GM10248 (cell line): ENCODE measurements around the gene PCSK6.
A peak's percentile ranks its signal among the peaks of the same experiment; 100 is the strongest.

Source experiments
- CTCF ChIA-PET: fragments of 300-600 bp; sonication (Branson Sonifier 250); formaldehyde crosslinking; extraction: SDS; loops from one replicate; lab custom pipeline; 2021; ENCODE audit warnings: antibody characterized with exemption; lab: Yijun Ruan, JAX
- POLR2A ChIA-PET: fragments of 350-650 bp; sonication (Branson Sonifier 250); formaldehyde crosslinking; extraction: SDS; loops from one replicate; lab custom pipeline; 2020; ENCODE audit warnings: antibody characterized with exemption; lab: Yijun Ruan, JAX
- DNase-seq: peaks from one replicate; pipeline ENCODE4 v3.0.0; 2012; ENCODE audit errors: extremely low spot score
- CTCF ChIP-seq: IDR thresholded peaks from 2 replicates; pipeline ENCODE4 v1.5.1; 2012; ENCODE audit warnings: mild to moderate bottlenecking, low read depth; ENCODE audit errors: extremely low read depth, missing control alignments, control extremely low read depth

Gene PCSK6

GRCh38 chr15:101505610-101506337 is 16.3 kb upstream of the PCSK6 start:
- no peak for TF ChIP-seq CTCF
- DNase-seq: peak; percentile 7
- ChIA-PET POLR2A (no interaction called here), CTCF (no interaction called here)

GRCh38 chr15:101504866-101505609 is 15.5 kb upstream of the PCSK6 start:
- ChIA-PET POLR2A (no interaction called here), CTCF (no interaction called here)
- no peak for TF ChIP-seq CTCF
- peak; percentile 5 for DNase-seq

- no peak for TF ChIP-seq CTCF
- CTCF ChIA-PET: no interaction called here
- DNase-seq: no peak
- POLR2A ChIA-PET: no interaction called here
These were observed 14.9 kb upstream of the PCSK6 start for GRCh38 chr15:101504373-101504772.

DNA sequence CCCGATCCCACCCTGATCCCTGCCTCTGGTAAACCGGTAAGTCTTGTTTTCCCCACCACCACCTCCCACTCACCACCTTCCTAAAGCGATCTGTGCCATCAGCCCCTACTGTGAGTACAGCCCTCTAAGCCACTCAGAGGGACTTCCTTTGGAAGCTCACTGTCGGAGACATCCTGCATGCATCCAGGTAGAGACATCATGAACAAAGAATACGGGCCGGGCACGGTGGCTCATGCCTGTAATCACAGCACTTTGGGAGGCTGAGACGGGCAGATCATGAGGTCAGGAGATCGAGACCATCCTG is 13.7 kb upstream of the PCSK6 start:
- POLR2A ChIA-PET: no interaction called here
- CTCF ChIA-PET: interaction anchor here (1.6 to 2.5 kb wide), 3 partner anchors 16 to 200 kb away, joined by 4 to 8 read pairs (median 7); no protein-coding TSS in a partner anchor
- DNase-seq: no peak

DNA sequence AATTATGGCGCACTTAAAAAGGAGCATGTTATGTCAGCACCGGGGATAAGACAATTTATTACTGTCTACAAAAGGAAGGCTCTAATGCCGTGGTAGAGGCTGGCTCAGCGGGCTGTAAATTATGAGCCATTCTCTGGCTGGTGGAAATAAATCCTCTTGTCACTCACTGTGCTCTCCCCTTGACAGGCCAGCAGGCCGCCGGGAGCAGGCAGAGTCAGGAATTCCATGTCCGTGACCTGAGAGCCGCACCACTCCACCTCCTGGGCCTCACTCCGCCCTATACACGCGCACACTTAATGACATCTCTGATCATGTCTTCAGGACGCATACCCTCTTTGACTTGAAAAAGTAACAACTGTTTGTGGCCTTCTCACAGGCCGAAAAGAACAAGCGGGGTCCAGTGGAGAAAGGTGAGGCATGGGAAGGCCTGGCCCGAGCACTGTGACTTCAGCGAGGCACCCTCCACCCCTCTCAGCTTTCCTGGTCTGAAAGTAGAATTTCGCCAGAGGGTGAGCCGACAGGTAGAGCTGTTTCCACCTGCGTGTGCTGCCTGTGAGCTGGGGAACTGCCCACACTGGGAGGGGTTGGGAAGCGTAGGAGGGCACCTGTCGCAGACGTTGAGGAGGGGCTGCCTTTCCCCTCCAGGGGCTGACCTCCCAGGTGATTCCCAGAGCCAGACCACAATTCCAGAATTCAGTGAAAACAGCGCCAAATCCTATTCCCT is 13.2 kb upstream of the PCSK6 start:
- CTCF ChIA-PET: interaction anchor here (0.8 to 2.5 kb wide), 9 partner anchors 8 to 207 kb away, joined by 3 to 13 read pairs (median 4); partner anchors contain the start of gene SNRPA1
- peak; percentile 10 for DNase-seq
- POLR2A ChIA-PET: no interaction called here
- no peak for TF ChIP-seq CTCF

More for the DNA sequence above, 13.7 kb upstream of the PCSK6 start:
- TF ChIP-seq CTCF: no peak

- POLR2A ChIA-PET: no interaction called here
- CTCF ChIA-PET: interaction anchor here (0.8 to 2.5 kb wide), 12 partner anchors 9 to 208 kb away, joined by 3 to 13 read pairs (median 4); partner anchors contain the start of gene SNRPA1
These were observed 12.3 kb upstream of the PCSK6 start for GRCh38 chr15:101501703-101502373.

More at GRCh38 chr15:101501703-101502373, 12.3 kb upstream of the PCSK6 start:
- TF ChIP-seq CTCF: peak; percentile 46
- peak; percentile 81 for DNase-seq
